Uterus (tissue), 4 donors: ENCODE measurements around the gene PLA2G4E. TPM values are rescaled to one million over a fixed set of nuclear protein-coding genes. Genes with fewer than 3 reads are reported as not detected.

ENCODE experiments used
- DNase-seq, 2 donors: peaks; one replicate each; pipeline ENCODE4 v3.0.0-alpha.2; 2019 to 2020
- H3K27ac ChIP-seq, 2 donors: fragments of 200-600 bp; sonication (generic); 1 replicate in 1 of 2; 2 replicates in 1 of 2; pipeline ENCODE4 v1.5.1; 2016 to 2018
- H3K27me3 ChIP-seq, 2 donors: fragments of 200-600 bp; sonication (generic); one replicate each; pipeline ENCODE4 v1.5.1; 2018 to 2019; ENCODE audit warnings: control low read depth in 1 of 2
- H3K36me3 ChIP-seq, 2 donors: fragments of 200-600 bp; sonication (generic); one replicate each; pipeline ENCODE4 v1.5.1; 2019; ENCODE audit warnings: control low read depth in 1 of 2
- H3K4me1 ChIP-seq, 2 donors: fragments of 200-600 bp; sonication (generic); one replicate each; pipeline ENCODE4 v1.5.1; 2018 to 2019; ENCODE audit warnings: control low read depth in 1 of 2
- H3K4me3 ChIP-seq, 2 donors: fragments of 200-600 bp; sonication (generic); 1 replicate in 1 of 2; 2 replicates in 1 of 2; pipeline ENCODE4 v1.5.1; 2018 to 2019; ENCODE audit warnings: mild to moderate bottlenecking in 1 of 2
- H3K9me3 ChIP-seq, 2 donors: fragments of 200-600 bp; sonication (generic); one replicate each; pipeline ENCODE4 v1.5.1; 2019; ENCODE audit warnings: control low read depth in 1 of 2
- POLR2A ChIP-seq, 2 donors: fragments of 450-650 bp; IDR thresholded peaks; one replicate each; pipeline ENCODE4 v1.6.1; 2016; ENCODE audit warnings: antibody characterized with exemption in 2 of 2, mild to moderate bottlenecking in 1 of 2, moderate library complexity in 1 of 2
- intact Hi-C: fragments of 100-400 bp; cut with DNase I; formaldehyde crosslinking; loops from one replicate; pipeline ENCODE4 v1.15.1; 2023; ENCODE audit warnings: low total_unique reads
- total RNA-seq, 4 donors: library from RNA; depleted of rRNA in 3 of 4; stranded (reverse); fragments of >200 nt in 3 of 4; gene quantifications; one replicate each; pipeline versions ENCODE4 v1.1.0 to v1.2.4, GENCODE V29; 2014 to 2023
- TF ChIP-seq, protein P1 (sequence below), 4 experiments: fragments of 200-600 bp in 2 of 4; fragments of 450-650 bp in 2 of 4; sonication (generic) in 2 of 4; IDR thresholded peaks; one replicate each; pipeline ENCODE4 v1.5.1; 2016 to 2019; ENCODE audit warnings: antibody characterized with exemption in 4 of 4, mild to moderate bottlenecking in 2 of 4, moderate library complexity in 1 of 4
- donor health status: DM: yes; HTN: yes; CAD: no.

Gene PLA2G4E
- total RNA-seq, 4 donors from 2014 or later = not detected

GRCh38 chr15:41957021-41957897 is 63.6 kb downstream of the PLA2G4E start:
- TF ChIP-seq, protein P1, sequence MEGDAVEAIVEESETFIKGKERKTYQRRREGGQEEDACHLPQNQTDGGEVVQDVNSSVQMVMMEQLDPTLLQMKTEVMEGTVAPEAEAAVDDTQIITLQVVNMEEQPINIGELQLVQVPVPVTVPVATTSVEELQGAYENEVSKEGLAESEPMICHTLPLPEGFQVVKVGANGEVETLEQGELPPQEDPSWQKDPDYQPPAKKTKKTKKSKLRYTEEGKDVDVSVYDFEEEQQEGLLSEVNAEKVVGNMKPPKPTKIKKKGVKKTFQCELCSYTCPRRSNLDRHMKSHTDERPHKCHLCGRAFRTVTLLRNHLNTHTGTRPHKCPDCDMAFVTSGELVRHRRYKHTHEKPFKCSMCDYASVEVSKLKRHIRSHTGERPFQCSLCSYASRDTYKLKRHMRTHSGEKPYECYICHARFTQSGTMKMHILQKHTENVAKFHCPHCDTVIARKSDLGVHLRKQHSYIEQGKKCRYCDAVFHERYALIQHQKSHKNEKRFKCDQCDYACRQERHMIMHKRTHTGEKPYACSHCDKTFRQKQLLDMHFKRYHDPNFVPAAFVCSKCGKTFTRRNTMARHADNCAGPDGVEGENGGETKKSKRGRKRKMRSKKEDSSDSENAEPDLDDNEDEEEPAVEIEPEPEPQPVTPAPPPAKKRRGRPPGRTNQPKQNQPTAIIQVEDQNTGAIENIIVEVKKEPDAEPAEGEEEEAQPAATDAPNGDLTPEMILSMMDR (IDR thresholded peaks at IDR 0.05) = no peak
- TF ChIP-seq POLR2A (IDR thresholded peaks at IDR 0.05) = no peak
- Histone ChIP-seq H3K36me3 (no peaks in the 10 kb centered on the region), H3K27me3 (no peaks in the 10 kb centered on the region), H3K27ac (peak overlapping the region; percentile 0 to 51), H3K4me3 (no peak overlapping the region), H3K4me1 (peaks cover 0 to 7% of the 10 kb centered on the region in 2 donors), H3K9me3 (no peaks in the 10 kb centered on the region)
- DNase-seq = no peak
- intact Hi-C loops = no loop called here

GRCh38 chr15:41955807-41956525 is 64.9 kb downstream of the PLA2G4E start:
- H3K27ac ChIP-seq = peak overlapping the region in 1 of 2 donors; percentile 51
- no peaks in the 10 kb centered on the region for H3K27me3 ChIP-seq
- H3K4me1 ChIP-seq = peaks cover 0 to 7% of the 10 kb centered on the region in 2 donors
- no peak for DNase-seq
- intact Hi-C loops = no loop called here
- H3K4me3 ChIP-seq = no peak overlapping the region
- no peak for TF ChIP-seq POLR2A (IDR thresholded peaks at IDR 0.05)
- TF ChIP-seq, protein P1 (IDR thresholded peaks at IDR 0.05) = no peak
- H3K36me3 ChIP-seq = no peaks in the 10 kb centered on the region
- H3K9me3 ChIP-seq = no peaks in the 10 kb centered on the region

- no peak for TF ChIP-seq POLR2A (IDR thresholded peaks at IDR 0.05)
- TF ChIP-seq, protein P1 (IDR thresholded peaks at IDR 0.05) = no peak
- Histone ChIP-seq H3K27ac (peak overlapping the region in 1 of 2 donors; percentile 51), H3K9me3 (no peaks in the 10 kb centered on the region), H3K36me3 (no peaks in the 10 kb centered on the region), H3K4me1 (peaks cover 0 to 7% of the 10 kb centered on the region in 2 donors), H3K27me3 (no peaks in the 10 kb centered on the region), H3K4me3 (no peak overlapping the region)
- DNase-seq = no peak
- intact Hi-C loops = no loop called here
Observed at GRCh38 chr15:41955100-41955499, 65.7 kb downstream of the PLA2G4E start.

DNA sequence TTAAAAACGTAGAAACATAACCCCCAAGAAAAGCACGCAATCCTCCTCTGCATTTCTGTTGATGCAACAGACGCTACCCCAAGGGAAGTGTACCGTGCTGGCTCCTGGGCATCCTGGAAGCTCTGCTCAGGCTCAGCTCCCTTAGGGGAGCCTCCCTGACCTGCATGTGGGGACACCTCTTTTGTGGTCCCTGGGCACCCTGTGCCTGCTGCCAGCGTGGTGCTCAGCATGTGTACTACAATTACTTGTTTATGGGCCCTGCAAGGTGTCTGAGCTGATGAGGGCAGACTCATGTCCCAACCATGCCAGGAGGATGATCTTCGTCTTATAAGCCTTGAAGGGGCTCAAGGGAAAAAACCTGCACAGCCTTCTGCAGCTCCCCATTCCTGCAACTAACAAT is 66.8 kb downstream of the PLA2G4E start:
- Histone ChIP-seq H3K9me3 (no peaks in the 10 kb centered on the region), H3K27me3 (no peaks in the 10 kb centered on the region), H3K27ac (no peak overlapping the region), H3K4me1 (peaks cover 0 to 7% of the 10 kb centered on the region in 2 donors), H3K4me3 (no peak overlapping the region), H3K36me3 (no peaks in the 10 kb centered on the region)
- intact Hi-C loops = no loop called here
- no peak for DNase-seq
- TF ChIP-seq, protein P1 (IDR thresholded peaks at IDR 0.05) = no peak
- no peak for TF ChIP-seq POLR2A (IDR thresholded peaks at IDR 0.05)
